Choroid plexus epithelial cell (primary cell): ENCODE results near the gene PIGQ.
A peak's percentile ranks its signal among the peaks of the same experiment; 100 is the strongest.

Experiments used
- DNase-seq: peaks from one replicate; pipeline ENCODE4 v3.0.0-alpha.2; 2010; ENCODE audit warnings: low read depth
- H3K4me3 ChIP-seq: 2 replicates; pipeline ENCODE4 v1.5.1; 2011; ENCODE audit warnings: low read depth, mild to moderate bottlenecking, control low read depth, low read length, moderate library complexity
- TF ChIP-seq, protein P1 (sequence below): conservative IDR thresholded peaks from 2 replicates; pipeline ENCODE4 v1.5.1; 2011; ENCODE audit warnings: low read depth, mild to moderate bottlenecking, control low read depth, inconsistent platforms, low read length, moderate library complexity

PIGQ gene

DNA sequence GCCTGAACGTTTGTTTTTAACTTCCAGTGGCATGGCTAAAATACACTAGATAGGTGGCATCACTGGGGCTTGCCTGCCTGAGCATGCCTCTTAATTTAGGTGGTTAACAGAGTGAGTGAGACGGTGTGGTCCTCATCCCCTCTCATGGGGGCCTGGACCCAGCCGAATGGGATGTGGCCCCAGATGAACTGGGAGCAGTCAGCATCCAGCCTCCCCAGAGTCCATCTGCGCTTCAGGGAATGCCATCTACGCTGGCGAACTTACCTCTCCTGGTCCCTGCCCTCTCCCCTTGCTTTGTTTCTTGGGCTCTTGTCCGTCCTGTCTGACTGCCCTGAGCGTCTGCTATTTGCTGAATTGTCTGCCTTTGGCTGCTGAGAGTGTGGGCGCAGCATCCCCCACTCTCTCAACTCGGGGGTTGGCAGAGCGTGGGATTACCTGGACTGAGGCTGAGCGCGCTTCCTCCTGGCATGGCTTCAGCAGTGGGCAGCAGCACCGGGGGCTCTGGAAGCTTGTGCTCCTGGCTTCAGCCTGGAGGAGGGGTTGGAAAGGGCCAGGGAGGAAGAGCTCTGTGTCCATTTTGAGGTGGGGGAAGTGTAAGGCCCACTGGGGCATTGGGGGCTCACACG, 22.2 kb downstream of the PIGQ start:
- TF ChIP-seq, protein P1, sequence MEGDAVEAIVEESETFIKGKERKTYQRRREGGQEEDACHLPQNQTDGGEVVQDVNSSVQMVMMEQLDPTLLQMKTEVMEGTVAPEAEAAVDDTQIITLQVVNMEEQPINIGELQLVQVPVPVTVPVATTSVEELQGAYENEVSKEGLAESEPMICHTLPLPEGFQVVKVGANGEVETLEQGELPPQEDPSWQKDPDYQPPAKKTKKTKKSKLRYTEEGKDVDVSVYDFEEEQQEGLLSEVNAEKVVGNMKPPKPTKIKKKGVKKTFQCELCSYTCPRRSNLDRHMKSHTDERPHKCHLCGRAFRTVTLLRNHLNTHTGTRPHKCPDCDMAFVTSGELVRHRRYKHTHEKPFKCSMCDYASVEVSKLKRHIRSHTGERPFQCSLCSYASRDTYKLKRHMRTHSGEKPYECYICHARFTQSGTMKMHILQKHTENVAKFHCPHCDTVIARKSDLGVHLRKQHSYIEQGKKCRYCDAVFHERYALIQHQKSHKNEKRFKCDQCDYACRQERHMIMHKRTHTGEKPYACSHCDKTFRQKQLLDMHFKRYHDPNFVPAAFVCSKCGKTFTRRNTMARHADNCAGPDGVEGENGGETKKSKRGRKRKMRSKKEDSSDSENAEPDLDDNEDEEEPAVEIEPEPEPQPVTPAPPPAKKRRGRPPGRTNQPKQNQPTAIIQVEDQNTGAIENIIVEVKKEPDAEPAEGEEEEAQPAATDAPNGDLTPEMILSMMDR = no peak
- DNase-seq = no peak
- H3K4me3 ChIP-seq = no peak overlapping the region

DNA sequence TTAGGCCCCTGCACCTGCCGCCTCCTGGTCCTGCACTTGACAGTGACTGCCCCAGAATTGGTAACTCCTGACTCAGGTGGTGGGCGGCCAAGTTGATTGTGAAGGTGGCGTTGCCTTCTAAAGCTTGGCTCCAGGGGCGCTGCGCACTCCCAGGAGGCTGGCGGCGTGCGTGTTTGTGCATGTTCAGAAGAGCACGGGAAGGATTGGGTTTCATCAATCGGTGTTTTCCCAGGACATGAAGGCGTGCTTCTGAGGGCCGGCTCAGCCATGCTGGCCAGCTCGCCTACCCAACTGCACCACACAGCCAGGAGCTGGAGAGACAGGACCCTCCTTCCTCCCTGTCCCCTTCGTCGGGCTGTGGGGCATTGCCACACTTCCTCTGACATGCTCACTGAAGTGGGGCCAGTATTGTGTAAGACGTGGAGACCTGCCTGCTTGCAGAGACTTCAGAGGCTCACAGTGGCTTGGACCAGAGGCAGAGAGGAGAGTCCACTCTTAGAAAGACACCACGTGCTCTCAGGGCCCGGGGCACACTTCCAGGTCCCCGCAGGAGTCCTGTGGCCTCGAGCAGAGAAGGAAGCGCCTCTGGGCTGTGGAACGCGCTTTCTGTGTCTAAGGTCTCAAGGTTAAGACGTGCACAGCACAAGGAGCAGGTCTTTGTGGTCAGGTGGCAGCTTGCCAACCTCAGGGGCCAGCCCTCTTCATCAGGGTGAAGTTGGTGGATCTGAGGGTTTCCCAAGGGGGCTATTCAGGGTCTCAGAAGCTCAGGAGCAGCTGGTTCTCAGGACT, 22.9 kb downstream of the PIGQ start:
- peak; percentile 83 for DNase-seq
- TF ChIP-seq, protein P1 = no peak
- H3K4me3 ChIP-seq = no peak overlapping the region

DNA sequence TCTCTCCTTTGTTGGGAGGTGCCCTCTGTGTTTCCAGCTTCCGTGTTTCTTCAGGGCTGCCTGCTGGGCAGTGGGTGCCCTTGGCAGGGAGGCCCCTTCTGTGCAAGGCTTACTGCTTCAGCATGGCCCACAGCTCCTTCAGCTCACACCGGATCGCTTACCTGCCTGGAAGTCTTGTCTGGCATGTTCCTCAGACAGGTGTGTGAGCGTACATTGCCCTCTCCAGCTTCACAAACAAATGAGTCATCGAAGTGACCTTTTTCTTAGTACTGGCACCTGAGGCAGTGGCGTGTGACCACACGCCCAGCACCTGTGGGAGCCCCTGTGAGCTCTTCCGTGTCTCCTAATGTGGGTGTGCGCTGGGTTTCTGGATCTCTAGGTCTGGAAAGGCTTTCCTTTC, 23.6 kb downstream of the PIGQ start:
- TF ChIP-seq, protein P1 = no peak
- H3K4me3 ChIP-seq = no peak overlapping the region
- no peak for DNase-seq

DNA sequence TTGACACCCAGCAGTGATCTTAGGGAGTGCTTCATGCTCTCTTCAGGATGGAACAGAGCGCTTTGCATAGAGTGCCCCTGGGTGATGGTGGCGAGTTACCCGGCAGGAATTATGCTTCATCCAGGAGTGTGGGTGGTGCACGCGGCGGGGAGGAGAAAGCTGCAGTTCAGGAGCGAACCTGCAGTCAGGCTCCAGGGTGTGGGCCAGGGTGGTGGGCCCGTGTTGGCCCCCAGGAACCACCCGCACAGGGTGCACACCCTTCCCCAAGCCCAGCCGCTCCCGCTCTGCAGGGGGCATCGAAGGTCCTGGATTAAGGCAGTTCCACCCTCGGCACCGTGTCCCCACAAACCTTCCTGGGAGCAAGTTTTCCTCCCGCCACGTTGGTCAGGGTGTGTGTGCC, 24.0 kb downstream of the PIGQ start:
- TF ChIP-seq, protein P1 = no peak
- DNase-seq = no peak
- H3K4me3 ChIP-seq = no peak overlapping the region

DNA sequence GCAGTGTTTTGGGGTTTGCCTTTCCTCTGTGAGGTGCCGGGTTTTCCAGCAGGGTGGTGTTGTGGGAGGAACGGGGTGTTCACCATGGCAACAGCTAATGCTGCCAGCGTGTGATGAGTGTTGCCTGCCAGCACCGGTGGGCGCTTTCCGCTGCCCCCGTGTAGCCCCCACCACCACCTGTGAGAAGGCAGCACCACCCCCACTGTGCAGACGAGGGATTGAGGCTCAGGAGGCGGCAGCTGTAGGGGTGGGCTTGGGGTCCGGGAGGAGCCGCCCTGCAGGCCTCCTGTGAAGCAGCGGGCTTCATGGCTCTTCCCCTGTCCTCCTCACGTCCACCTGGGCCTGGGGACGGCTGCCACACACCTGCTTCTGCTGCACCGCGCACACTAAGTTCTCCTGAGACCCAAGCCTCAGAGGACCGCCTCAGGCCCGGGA, 25.3 kb downstream of the PIGQ start:
- TF ChIP-seq, protein P1 = no peak
- no peak overlapping the region for H3K4me3 ChIP-seq
- DNase-seq = no peak

DNA sequence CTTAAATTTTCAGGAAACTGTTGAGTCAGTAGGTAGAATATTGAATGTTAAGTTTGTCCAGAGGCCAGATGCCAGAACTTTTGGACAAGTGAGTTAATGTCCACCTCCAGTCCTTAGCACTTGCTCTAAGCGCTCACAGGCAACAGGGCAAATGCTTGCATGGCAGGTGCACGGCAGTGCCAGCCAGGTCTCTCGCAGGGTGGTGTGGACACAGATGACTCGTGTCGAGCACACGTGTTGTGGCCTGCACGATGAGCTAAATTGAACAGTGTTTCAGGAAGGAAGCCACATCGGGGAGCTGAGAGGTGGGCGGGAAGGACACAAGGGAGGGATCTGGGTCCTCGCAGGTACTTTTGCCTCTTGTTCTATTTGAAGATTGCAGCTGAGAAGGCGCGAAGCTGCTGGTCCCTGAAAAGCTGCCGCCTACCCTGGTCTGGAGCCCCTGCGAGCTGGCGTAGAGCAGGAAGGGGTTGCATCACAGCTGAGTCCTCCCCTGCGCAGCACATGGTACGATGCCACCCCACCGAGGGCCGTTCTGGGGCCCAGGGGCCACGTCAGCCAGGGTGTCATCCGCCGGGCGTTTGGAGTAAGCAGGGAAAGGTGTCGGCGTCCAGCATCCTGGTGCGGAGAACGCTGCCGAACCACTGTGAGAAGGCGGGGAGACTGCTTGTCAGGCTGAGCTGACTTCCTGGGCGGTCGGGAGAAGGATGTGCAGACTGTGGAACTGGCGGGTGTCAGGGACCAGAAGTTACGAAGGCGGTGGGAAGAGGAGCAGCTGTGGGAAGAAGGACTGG, 26.4 kb downstream of the PIGQ start:
- TF ChIP-seq, protein P1 = no peak
- DNase-seq = no peak
- H3K4me3 ChIP-seq = no peak overlapping the region
